Suppressor macrophage treated with lipopolysaccharide for 4 hours (primary cell): Measurements from ENCODE around the gene TBC1D2B.

Source experiments
- DNase-seq: peaks from one replicate; pipeline ENCODE4 v3.0.0-alpha.2; 2020

The TBC1D2B gene

DNA sequence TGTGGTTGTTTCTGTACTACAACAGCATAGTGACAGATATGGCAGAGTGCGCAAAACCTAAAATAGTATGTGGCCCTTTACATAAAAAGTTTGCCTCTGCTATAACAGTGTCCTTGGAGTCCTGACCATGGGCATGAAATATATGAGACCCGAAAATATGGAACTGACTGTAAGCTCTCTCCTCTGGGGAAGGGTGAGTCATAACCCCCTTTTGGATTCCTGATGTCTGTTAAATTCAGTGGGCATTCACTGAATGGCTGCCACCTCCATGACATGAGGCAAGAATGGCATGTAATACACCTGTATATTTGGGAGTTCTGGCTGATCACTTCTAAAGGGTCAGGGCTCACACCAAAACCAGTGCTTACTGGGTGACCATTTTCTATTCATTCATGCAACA, 6.1 kb downstream of the TBC1D2B start:
- no peak for DNase-seq

DNA sequence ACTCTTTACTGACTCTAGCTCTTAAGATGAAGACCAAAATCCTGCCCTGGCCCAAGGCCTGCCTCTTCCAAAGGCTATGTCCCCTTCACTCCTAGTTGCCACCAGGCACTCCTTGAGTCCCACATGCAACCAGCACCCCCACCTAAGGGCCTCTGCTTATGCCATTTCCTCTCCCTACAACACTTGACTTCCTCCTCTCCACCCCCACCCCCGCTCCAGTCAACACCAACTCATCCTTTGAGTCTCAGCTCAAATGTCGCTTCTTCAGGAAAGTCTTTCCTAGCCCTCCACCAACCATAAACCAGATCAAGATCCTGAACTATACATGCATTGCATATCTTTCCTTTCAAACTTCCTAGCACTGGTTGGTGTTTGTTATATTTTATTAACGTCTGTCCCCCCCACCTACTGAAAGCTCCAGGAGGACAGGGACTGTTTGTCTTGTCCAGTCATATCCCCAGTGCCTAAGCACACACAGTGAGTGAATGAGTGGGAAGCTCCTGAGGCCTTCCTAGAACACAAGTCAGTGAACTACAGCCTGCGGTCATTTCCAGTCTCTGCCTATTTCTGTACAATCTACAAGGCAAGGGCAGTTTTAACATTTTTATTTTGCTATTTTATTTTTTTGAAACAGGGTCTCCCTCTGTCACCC, 7.3 kb downstream of the TBC1D2B start:
- peak; percentile 69 for DNase-seq

- no peak for DNase-seq
These were observed 8.0 kb downstream of the TBC1D2B start for GRCh38 chr15:78069462-78070029.

- peak; percentile 64 for DNase-seq
These were observed 8.5 kb downstream of the TBC1D2B start for GRCh38 chr15:78069052-78069414.

DNA sequence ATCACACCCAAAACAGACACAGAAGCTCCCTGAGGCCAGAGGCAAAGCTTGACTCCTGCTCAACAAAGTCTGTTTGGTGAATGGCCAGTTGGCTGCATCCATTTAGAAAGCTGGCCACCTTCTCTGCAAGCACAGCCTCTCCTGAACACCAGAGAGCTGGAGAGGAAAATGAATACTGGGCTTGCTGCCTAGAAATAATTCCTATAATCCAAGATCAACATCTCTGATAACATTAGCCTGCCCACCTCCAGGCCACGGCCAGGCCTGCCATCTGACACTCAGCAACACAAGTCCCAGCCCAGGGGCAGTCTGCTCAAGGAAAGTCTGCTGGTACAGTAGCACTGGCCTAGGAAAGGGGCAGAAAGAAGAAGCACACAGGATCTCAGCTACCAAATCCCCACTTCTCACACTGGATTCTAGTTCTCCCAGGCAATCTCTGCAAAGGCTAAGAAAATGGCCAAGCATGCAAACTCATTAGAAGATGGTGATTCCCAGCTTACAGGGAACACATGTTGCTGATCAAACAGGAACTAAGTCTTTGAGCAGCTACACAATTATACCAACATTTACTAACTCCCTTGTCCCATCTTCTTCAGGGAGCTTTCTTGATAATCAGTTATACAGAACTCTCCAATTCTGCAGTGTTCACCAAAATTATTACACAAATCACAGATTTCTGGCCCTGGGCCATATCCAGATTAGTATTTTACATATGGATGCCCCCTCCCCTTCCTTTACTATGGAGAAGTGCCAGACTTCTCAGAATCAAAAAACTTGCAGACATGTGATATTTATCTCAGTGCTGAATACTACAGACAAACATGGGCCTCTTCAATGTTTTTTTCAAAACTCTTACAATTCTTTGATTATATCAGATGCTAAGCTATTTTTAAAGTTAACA, 9.9 kb downstream of the TBC1D2B start:
- DNase-seq: no peak

- no peak for DNase-seq
These were observed 11.3 kb downstream of the TBC1D2B start for GRCh38 chr15:78065973-78066946.

- DNase-seq: peak; percentile 96
These were observed 12.1 kb downstream of the TBC1D2B start for GRCh38 chr15:78065284-78065872.

DNA sequence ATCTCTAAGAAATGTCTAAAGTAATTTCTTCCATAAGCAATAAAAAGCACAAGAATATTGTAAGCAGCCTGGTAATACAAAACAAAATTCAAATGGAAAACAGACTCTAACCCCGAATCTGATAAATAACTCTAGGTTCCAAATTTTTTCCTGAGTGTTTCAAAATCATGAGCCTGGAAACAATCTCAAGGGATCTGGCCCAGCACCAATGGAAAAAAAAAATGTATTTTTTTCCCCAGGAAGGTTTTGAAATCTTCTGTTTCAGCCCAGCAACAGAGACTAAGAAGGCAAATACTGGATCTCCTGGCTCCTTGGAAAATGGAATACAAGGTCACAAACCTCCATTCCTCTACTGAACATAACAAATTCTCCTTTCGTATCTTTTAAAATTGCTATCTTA, 13.0 kb downstream of the TBC1D2B start:
- DNase-seq: no peak

DNA sequence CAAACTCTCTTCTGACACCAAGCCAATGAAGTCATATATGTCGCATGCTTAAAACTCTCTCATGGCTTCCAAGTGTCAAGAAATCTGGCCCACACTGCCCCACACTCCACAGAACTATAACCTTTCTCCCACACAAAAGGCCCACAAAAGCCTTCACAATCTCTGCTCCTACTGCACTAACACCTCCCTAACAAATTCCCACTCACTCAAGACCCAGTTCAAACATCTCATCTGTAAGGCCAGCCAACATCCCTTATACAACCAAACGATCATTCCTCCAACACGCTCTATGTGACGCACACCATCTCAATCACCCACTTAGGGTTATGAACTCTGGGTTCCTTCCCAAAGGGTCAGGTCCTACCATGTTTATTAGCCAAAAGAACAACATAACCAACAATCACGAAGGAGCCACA, 13.5 kb downstream of the TBC1D2B start:
- no peak for DNase-seq

- no peak for DNase-seq
These were observed 14.3 kb downstream of the TBC1D2B start for GRCh38 chr15:78063217-78063616.

GRCh38 chr15:78061963-78062427, 15.5 kb downstream of the TBC1D2B start:
- DNase-seq: peak; percentile 81

GRCh38 chr15:78060232-78060631, 17.3 kb downstream of the TBC1D2B start:
- DNase-seq: no peak

GRCh38 chr15:78059110-78059839, 18.2 kb downstream of the TBC1D2B start:
- peak; percentile 66 for DNase-seq

DNA sequence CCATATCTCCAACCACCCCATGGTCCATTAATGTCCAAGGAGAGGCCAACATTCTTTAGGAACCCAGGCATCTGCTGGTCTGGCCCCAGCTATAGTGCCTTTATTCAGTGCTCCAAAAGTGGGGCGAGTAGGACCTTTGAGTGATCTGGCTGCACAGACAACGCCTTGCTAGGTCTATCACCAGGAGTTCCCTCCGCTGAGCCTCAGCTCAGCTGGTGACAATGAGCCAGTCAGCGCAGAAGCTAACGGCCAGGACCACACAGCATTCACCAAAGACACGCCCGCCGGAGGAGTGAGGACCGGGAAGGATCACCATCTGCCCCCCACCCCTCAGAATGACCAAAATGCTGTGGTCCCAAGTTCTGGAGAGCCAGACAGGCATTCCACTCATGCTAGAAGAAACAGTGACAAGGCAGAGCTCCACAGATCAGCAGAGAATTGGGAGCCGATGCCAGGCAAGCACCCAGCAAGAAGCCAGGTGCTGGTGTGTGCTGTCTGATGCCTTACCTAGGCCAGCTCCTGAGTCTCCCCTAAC, 19.0 kb downstream of the TBC1D2B start:
- no peak for DNase-seq

- DNase-seq: no peak
These were observed 19.7 kb downstream of the TBC1D2B start for GRCh38 chr15:78057803-78058202.

DNA sequence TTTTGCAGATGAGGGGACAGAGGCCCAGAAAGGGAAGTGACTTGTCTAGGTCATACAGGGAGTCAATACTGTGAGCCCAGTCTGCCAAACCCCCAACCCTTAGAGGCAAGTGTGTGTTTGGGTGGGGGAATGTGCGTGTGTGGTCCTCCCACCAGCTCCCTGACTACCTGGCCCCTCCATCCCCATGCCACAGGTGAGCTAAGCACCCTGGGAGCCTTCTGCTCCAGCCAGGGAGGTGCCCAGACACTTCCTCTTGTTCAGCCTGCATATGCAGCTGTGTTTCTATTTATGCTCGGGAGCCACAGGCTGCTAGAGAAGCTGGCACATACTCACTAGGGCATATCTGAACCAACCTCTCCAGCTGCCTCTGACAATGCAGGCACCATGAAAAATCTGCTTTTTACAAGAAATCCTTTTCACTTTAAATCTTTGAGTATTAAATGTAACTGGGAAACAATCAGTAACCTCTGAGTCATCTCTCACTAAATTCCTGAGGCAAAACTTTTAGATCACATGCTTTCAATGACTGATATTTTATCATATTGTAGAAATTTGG, 20.7 kb downstream of the TBC1D2B start:
- no peak for DNase-seq

- DNase-seq: no peak
These were observed 21.4 kb downstream of the TBC1D2B start for GRCh38 chr15:78055919-78056713.

GRCh38 chr15:78054966-78055365, 22.5 kb downstream of the TBC1D2B start:
- DNase-seq: no peak

GRCh38 chr15:78054518-78054917, 23.0 kb downstream of the TBC1D2B start:
- no peak for DNase-seq

GRCh38 chr15:78052545-78052944, 25.0 kb downstream of the TBC1D2B start:
- DNase-seq: no peak
